Smooth muscle cell of the brain vasculature (primary cell): ENCODE results near the gene MX2.

Experiments used
- DNase-seq: peaks from one replicate; pipeline ENCODE4 v3.0.0-alpha.2; 2012; ENCODE audit warnings: low read depth, low spot score

Gene MX2

GRCh38 chr21:41437729-41438128, 75.9 kb downstream of the MX2 start:
- no peak for DNase-seq

- DNase-seq = no peak
Measured at GRCh38 chr21:41438425-41439113, 76.7 kb downstream of the MX2 start.

- no peak for DNase-seq
Measured at GRCh38 chr21:41439248-41439647, 77.4 kb downstream of the MX2 start.

- no peak for DNase-seq
Measured at GRCh38 chr21:41441546-41441945, 79.7 kb downstream of the MX2 start.

GRCh38 chr21:41442481-41443186, 80.8 kb downstream of the MX2 start:
- no peak for DNase-seq

GRCh38 chr21:41443562-41443961, 81.7 kb downstream of the MX2 start:
- no peak for DNase-seq

- no peak for DNase-seq
Measured at GRCh38 chr21:41444703-41445464, 83.1 kb downstream of the MX2 start.

- no peak for DNase-seq
Measured at GRCh38 chr21:41445465-41445862, 83.6 kb downstream of the MX2 start.

GRCh38 chr21:41446586-41446985, 84.8 kb downstream of the MX2 start:
- DNase-seq = no peak

GRCh38 chr21:41447356-41447755, 85.5 kb downstream of the MX2 start:
- DNase-seq = no peak

GRCh38 chr21:41449613-41450012, 87.8 kb downstream of the MX2 start:
- DNase-seq = no peak

- DNase-seq = no peak
Measured at GRCh38 chr21:41451753-41452676, 90.2 kb downstream of the MX2 start.

- no peak for DNase-seq
Measured at GRCh38 chr21:41453198-41453597, 91.4 kb downstream of the MX2 start.

- DNase-seq = no peak
Measured at GRCh38 chr21:41453761-41454160, 91.9 kb downstream of the MX2 start.

GRCh38 chr21:41458121-41458520, 96.3 kb downstream of the MX2 start:
- DNase-seq = no peak

GRCh38 chr21:41458559-41458958, 96.7 kb downstream of the MX2 start:
- DNase-seq = no peak
